Measurements from ENCODE around the gene ACTA1.

DNA sequence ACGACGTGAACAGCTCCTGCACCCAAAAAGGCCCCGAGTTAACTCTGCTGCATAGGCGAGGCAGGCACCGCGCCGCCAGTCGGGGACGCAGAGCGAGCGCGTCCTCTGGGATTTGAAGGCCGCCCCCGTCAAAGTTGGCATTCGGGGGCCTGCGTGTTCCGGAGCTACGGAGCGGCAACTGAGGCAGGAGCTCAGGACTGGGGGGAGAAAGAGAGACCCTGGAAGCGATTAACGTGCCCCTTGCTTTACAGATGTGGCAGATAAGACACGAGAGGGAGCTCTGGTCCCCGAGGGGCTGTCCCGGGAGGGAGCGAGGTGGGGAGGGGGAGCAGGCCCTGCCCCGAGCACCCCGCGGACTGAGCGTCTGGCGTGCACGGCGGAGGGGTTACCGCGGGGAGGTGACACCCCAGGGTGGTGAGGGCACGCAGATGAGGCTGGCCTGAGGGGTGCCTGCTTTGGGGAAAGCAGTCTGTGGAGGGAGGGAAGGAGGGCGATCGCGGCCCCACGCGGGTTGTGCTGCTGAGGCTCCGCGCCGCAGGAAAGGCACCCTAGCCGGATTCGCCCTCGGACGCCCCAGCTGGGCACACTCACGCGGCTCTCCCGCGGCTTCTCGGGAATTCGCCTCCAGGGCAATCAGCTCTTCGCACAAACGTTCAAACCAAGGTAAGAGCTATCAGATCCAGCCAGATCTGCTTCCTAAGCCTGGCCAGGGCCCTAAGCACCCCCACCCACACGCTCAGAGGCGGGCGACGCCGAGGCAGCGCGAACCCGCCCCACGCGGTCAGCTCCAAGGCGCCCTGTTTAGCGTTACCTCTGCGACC, 26.5 kb downstream of the ACTA1 start:
- TF ChIP-seq EZH2 (IDR thresholded peaks at IDR 0.05; ENCODE audit: borderline replicate concordance, low read depth, low read length, severe bottlenecking), result no peak
- TF ChIP-seq POLR2A (IDR thresholded peaks at IDR 0.05; ENCODE audit: low read depth, low read length), result no peak
- no peak for TF ChIP-seq POLR2AphosphoS5 (IDR thresholded peaks at IDR 0.05; ENCODE audit: insufficient read depth, low read depth, low read length)
